Measurements from ENCODE around the gene PWWP2B.

PWWP2B gene

DNA sequence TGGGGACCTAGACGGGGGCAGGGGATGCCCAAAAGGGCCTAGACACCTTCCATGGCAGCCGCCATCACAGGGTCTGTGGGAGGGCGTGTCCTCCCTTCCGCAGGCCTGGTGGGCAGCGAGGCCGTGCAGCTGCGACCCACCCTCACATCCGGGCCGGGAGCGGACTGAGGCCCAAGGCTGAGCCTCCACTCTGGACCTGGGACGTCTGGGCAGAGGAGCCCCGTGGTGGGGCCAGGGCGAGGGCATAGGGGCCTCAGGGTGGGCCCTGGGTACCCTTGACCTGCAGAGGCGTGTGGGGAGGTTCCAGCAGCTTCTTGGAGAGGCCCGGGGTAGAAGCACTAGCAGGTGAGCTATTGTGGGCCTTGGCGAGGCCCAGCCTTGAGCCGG is 49.2 kb downstream of the PWWP2B start:
- no peaks in the 10 kb centered on the region for H3K9me3 ChIP-seq (ENCODE audit: control extremely low read depth in 1 of 5, control insufficient read depth in 4 of 5, insufficient read depth in 2 of 5, low read depth in 1 of 5, low read length in 4 of 5)
- ChIA-PET POLR2A (no interaction called here), CTCF (interaction anchor here (1.0 to 4.4 kb wide), 9 partner anchors 12 to 194 kb away, joined by 3 to 34 read pairs (median 6); no protein-coding TSS in a partner anchor)
- 91% methylated on average over 17 of the region's 17 CpGs for WGBS (ENCODE audit: insufficient coverage)
- H3K36me3 ChIP-seq (ENCODE audit: control insufficient read depth in 4 of 4, insufficient read depth in 4 of 4, low read length in 3 of 4), result no peaks in the 10 kb centered on the region
- no peak for DNase-seq
- H3K4me1 ChIP-seq (ENCODE audit: control extremely low read depth in 1 of 4, control insufficient read depth in 4 of 4, insufficient read depth in 4 of 4, low read length in 3 of 4), result peaks cover 8 to 75% (median 71%) of the 10 kb centered on the region in 4 experiments
- no peaks in the 10 kb centered on the region for H3K27me3 ChIP-seq (replicated peaks in 2 of 5; ENCODE audit: control insufficient read depth in 4 of 5, insufficient read depth in 5 of 5, low read length in 4 of 5)
- H3K27ac ChIP-seq (ENCODE audit: insufficient read depth in 1 of 2, low read depth in 1 of 2, low read length in 2 of 2, poor library complexity in 1 of 2, severe bottlenecking in 2 of 2), result peak overlapping the region in 1 of 2 experiments; percentile 76
- H3K4me3 ChIP-seq (ENCODE audit: control insufficient read depth in 1 of 7, extremely low read depth in 1 of 7, insufficient read depth in 4 of 7, low read depth in 2 of 7, low read length in 6 of 7), result peak overlapping the region in 3 of 7 experiments; percentile 43 to 58 (median 58)

DNA sequence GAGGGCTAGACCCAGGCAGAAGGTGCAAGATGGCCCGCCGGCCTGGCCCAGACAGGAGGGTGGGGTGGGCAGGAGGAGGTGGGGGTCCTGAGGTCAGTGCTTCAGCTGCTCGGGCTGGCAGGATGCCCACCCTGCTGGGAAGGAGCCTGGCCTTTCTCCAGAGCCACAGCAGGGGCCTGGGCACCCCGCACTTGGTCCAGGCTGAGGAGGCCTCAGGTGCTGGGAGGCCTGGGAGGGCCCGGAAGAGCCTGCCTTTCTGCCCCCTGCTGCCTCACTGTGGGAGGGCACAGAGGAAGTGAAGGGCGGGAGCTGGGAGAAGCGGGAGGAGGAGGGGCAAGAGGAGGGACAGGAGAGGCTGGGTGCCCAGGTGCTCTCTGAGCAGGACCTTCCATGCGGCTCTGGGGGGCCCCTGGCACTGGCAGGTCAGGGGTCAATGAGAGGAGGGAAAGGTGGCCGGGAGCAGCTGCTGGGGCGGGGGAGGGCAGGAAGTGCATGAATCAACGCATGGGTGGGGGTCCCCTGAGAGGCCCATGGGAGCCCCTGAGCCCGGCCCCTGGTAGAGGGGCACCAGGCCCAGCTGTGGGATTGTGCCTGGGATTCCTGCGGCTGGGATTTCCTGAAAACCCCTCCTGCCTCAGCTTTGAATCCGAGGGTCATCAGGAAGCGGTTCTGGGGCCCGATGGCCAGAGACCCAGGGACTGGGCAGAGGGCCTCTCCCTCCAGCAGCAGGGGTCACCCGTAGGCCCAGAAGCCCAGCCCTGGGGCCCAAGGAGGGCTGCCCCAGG is 49.9 kb downstream of the PWWP2B start:
- no peaks in the 10 kb centered on the region for H3K9me3 ChIP-seq (ENCODE audit: control extremely low read depth in 1 of 5, control insufficient read depth in 4 of 5, insufficient read depth in 2 of 5, low read depth in 1 of 5, low read length in 4 of 5)
- H3K27ac ChIP-seq (ENCODE audit: insufficient read depth in 1 of 2, low read depth in 1 of 2, low read length in 2 of 2, poor library complexity in 1 of 2, severe bottlenecking in 2 of 2), result peak overlapping the region in 1 of 2 experiments; percentile 76
- no peaks in the 10 kb centered on the region for H3K27me3 ChIP-seq (replicated peaks in 2 of 5; ENCODE audit: control insufficient read depth in 4 of 5, insufficient read depth in 5 of 5, low read length in 4 of 5)
- CTCF ChIA-PET, result interaction anchor here (0.7 to 4.4 kb wide), 11 partner anchors 8 to 194 kb away, joined by 3 to 34 read pairs (median 5); no protein-coding TSS in a partner anchor
- H3K36me3 ChIP-seq (ENCODE audit: control insufficient read depth in 4 of 4, insufficient read depth in 4 of 4, low read length in 3 of 4), result no peaks in the 10 kb centered on the region
- peak; percentile 58 to 66 (median 63) for DNase-seq
- POLR2A ChIA-PET, result no interaction called here
- 14% methylated on average over 17 of the region's 17 CpGs for WGBS (ENCODE audit: insufficient coverage)
- H3K4me1 ChIP-seq (ENCODE audit: control extremely low read depth in 1 of 4, control insufficient read depth in 4 of 4, insufficient read depth in 4 of 4, low read length in 3 of 4), result peaks cover 5 to 76% (median 66%) of the 10 kb centered on the region in 4 experiments
- H3K4me3 ChIP-seq (ENCODE audit: control insufficient read depth in 1 of 7, extremely low read depth in 1 of 7, insufficient read depth in 4 of 7, low read depth in 2 of 7, low read length in 6 of 7), result peak overlapping the region in 5 of 7 experiments; percentile 3 to 62 (median 58)

DNA sequence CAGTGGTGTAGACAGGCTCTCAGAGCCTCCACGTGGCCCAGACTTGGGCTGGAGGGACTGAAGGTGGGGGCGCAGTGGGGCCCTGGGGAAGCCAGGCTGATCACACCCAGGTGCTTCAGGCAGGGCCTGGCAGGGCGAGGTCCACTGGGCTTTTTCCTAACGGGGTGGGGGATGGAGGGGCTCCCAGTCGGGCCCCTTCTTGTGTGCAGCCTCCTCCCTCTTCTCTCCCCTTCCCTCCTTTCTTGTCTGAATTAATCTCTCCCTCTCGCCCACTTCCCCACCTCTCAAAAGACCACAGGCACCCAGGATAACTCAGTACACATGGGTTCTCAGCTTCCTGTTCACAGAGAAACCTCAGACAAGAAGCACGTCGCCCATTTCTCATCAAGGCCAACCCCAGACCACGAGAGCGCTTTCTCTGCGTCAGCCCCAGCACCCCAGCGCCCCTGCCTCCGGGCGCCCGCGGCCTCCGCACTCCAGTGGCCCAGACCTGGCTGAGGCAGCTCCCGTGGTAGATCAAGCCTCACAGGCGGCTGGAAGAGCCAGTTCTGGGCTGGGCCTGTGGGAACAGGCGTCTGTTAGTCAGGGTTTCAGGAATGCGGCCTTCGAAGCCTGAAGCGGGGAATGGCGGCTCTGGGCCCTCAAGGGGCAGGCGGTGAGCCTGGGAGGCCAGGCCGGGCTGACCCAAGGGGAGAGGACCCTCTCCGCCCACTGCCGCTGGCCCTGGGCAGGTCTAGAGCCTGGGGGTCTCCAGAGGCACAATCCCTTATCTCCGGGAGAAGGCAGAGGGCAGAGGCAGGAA is 50.6 kb downstream of the PWWP2B start:
- peak; percentile 64 to 89 (median 86) for DNase-seq
- Histone ChIP-seq H3K36me3 (ENCODE audit: control insufficient read depth in 4 of 4, insufficient read depth in 4 of 4, low read length in 3 of 4) (no peaks in the 10 kb centered on the region), H3K9me3 (ENCODE audit: control extremely low read depth in 1 of 5, control insufficient read depth in 4 of 5, insufficient read depth in 2 of 5, low read depth in 1 of 5, low read length in 4 of 5) (no peaks in the 10 kb centered on the region), H3K4me1 (ENCODE audit: control extremely low read depth in 1 of 4, control insufficient read depth in 4 of 4, insufficient read depth in 4 of 4, low read length in 3 of 4) (peaks cover 1 to 79% (median 67%) of the 10 kb centered on the region in 4 experiments), H3K27me3 (replicated peaks in 2 of 5; ENCODE audit: control insufficient read depth in 4 of 5, insufficient read depth in 5 of 5, low read length in 4 of 5) (no peaks in the 10 kb centered on the region), H3K27ac (ENCODE audit: insufficient read depth in 1 of 2, low read depth in 1 of 2, low read length in 2 of 2, poor library complexity in 1 of 2, severe bottlenecking in 2 of 2) (peak overlapping the region; percentile 33 to 76), H3K4me3 (ENCODE audit: control insufficient read depth in 1 of 7, extremely low read depth in 1 of 7, insufficient read depth in 4 of 7, low read depth in 2 of 7, low read length in 6 of 7) (peak overlapping the region in 5 of 7 experiments; percentile 26 to 62 (median 58))
- ChIA-PET CTCF (interaction anchor here (0.6 to 4.4 kb wide), 9 partner anchors 7 to 695 kb away, joined by 3 to 34 read pairs (median 6); no protein-coding TSS in a partner anchor), POLR2A (no interaction called here)
- 46% methylated on average over 20 of the region's 29 CpGs for WGBS (ENCODE audit: insufficient coverage)

DNA sequence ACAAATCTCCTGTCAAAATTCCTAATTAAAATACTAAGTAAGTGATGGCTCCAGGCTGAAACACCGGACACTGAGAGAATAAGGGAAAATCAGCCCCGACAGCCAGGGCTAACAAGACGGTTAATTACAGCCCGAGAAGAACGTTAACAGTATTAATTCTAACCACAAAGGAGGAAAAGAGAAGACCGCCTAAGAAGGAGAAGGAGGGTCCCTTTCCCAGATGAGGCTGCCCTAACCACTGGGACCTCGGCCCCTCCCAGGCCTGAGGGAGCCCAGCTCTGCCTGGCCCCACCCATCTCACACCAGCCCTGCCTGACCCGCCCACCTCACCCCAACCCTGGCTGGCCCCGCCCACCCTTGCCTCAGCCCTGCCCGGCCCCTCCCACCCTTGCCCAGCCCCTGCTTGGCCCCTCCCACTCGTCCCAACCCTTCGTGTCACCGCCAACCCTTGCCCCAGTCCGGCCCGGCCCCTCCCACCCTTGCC is 51.3 kb downstream of the PWWP2B start:
- ChIA-PET CTCF (interaction anchor here (0.6 to 4.4 kb wide), 4 partner anchors 25 to 695 kb away, joined by 3 to 34 read pairs (median 24); no protein-coding TSS in a partner anchor), POLR2A (no interaction called here)
- Histone ChIP-seq H3K9me3 (ENCODE audit: control extremely low read depth in 1 of 5, control insufficient read depth in 4 of 5, insufficient read depth in 2 of 5, low read depth in 1 of 5, low read length in 4 of 5) (no peaks in the 10 kb centered on the region), H3K27ac (ENCODE audit: insufficient read depth in 1 of 2, low read depth in 1 of 2, low read length in 2 of 2, poor library complexity in 1 of 2, severe bottlenecking in 2 of 2) (peak overlapping the region; percentile 33 to 76), H3K27me3 (replicated peaks in 2 of 5; ENCODE audit: control insufficient read depth in 4 of 5, insufficient read depth in 5 of 5, low read length in 4 of 5) (no peaks in the 10 kb centered on the region), H3K4me3 (ENCODE audit: control insufficient read depth in 1 of 7, extremely low read depth in 1 of 7, insufficient read depth in 4 of 7, low read depth in 2 of 7, low read length in 6 of 7) (peak overlapping the region in 5 of 7 experiments; percentile 26 to 62 (median 43)), H3K36me3 (ENCODE audit: control insufficient read depth in 4 of 4, insufficient read depth in 4 of 4, low read length in 3 of 4) (no peaks in the 10 kb centered on the region), H3K4me1 (ENCODE audit: control extremely low read depth in 1 of 4, control insufficient read depth in 4 of 4, insufficient read depth in 4 of 4, low read length in 3 of 4) (peaks cover 1 to 80% (median 66%) of the 10 kb centered on the region in 4 experiments)
- WGBS (ENCODE audit: insufficient coverage), result 8% methylated on average over 4 of the region's 15 CpGs
- DNase-seq, result peak; percentile 76 to 82 (median 76)

DNA sequence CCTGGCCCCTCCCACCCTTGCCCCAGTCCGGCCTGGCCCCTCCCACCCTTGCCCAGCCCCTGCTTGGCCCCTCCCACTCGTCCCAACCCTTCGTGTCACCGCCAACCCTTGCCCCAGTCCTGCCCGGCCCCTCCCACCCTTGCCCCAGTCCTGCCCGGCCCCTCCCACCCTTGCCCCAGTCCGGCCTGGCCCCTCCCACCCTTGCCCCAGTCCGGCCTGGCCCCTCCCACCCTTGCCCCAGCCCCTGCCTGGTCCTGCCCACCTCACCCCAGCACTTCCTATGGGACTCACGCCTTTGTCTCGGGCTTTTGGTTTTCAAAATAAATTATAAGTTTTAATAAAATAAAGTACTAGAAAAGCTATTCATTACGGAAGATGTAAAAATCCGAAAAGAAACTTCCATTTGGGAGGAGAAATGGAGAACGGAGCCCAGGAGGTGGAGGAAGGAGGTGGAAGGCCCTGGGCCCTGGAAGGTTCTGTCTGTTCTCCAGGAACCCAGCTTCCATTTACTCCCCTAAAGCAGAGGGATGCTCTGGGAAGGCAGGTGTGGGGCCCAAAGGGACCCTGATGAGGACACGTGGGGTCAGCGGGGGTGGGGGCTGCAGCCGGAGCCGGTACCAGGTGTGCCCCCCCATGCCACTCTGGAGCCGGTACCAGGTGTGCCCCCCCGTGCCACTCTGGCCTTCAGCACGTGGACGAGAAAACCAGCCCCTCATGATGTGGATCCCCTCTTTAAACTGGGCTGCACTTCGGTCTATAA is 52.2 kb downstream of the PWWP2B start:
- Histone ChIP-seq H3K4me3 (ENCODE audit: control insufficient read depth in 1 of 7, extremely low read depth in 1 of 7, insufficient read depth in 4 of 7, low read depth in 2 of 7, low read length in 6 of 7) (peak overlapping the region in 1 of 7 experiments; percentile 16), H3K36me3 (ENCODE audit: control insufficient read depth in 4 of 4, insufficient read depth in 4 of 4, low read length in 3 of 4) (no peaks in the 10 kb centered on the region), H3K27me3 (replicated peaks in 2 of 5; ENCODE audit: control insufficient read depth in 4 of 5, insufficient read depth in 5 of 5, low read length in 4 of 5) (no peaks in the 10 kb centered on the region), H3K4me1 (ENCODE audit: control extremely low read depth in 1 of 4, control insufficient read depth in 4 of 4, insufficient read depth in 4 of 4, low read length in 3 of 4) (peaks cover 1 to 82% (median 69%) of the 10 kb centered on the region in 4 experiments), H3K9me3 (ENCODE audit: control extremely low read depth in 1 of 5, control insufficient read depth in 4 of 5, insufficient read depth in 2 of 5, low read depth in 1 of 5, low read length in 4 of 5) (no peaks in the 10 kb centered on the region), H3K27ac (ENCODE audit: insufficient read depth in 1 of 2, low read depth in 1 of 2, low read length in 2 of 2, poor library complexity in 1 of 2, severe bottlenecking in 2 of 2) (no peak overlapping the region)
- no peak for DNase-seq
- POLR2A ChIA-PET, result no interaction called here
- 64% methylated on average over 8 of the region's 22 CpGs for whole genome bisulfite sequencing (ENCODE audit: insufficient coverage)
- CTCF ChIA-PET, result interaction anchor here (1.0 kb wide), 1 partner anchor 64 kb away, joined by 3 read pairs; no protein-coding TSS in a partner anchor

DNA sequence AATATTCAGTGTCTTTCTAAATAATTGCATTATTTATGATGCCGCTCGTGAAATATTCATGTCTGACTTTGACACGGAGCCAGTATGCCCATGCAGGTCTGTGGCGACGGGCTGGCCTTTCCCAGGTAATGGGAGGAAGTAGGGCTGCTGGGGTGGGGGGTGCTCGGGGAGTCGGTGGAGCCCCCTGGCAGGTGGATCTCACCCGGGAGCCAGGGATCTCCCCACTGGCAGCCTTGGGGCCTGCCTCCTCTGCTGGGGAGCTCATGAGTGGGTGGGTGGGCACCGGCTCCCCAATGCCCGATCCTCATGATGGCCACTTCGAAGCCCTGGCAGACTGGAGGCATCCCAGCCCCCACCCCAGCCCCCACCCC is 52.8 kb downstream of the PWWP2B start:
- Histone ChIP-seq H3K27me3 (replicated peaks in 2 of 5; ENCODE audit: control insufficient read depth in 4 of 5, insufficient read depth in 5 of 5, low read length in 4 of 5) (no peaks in the 10 kb centered on the region), H3K27ac (ENCODE audit: insufficient read depth in 1 of 2, low read depth in 1 of 2, low read length in 2 of 2, poor library complexity in 1 of 2, severe bottlenecking in 2 of 2) (no peak overlapping the region), H3K4me1 (ENCODE audit: control extremely low read depth in 1 of 4, control insufficient read depth in 4 of 4, insufficient read depth in 4 of 4, low read length in 3 of 4) (peaks cover 1 to 77% (median 64%) of the 10 kb centered on the region in 4 experiments), H3K4me3 (ENCODE audit: control insufficient read depth in 1 of 7, extremely low read depth in 1 of 7, insufficient read depth in 4 of 7, low read depth in 2 of 7, low read length in 6 of 7) (no peak overlapping the region), H3K36me3 (ENCODE audit: control insufficient read depth in 4 of 4, insufficient read depth in 4 of 4, low read length in 3 of 4) (no peaks in the 10 kb centered on the region), H3K9me3 (ENCODE audit: control extremely low read depth in 1 of 5, control insufficient read depth in 4 of 5, insufficient read depth in 2 of 5, low read depth in 1 of 5, low read length in 4 of 5) (no peaks in the 10 kb centered on the region)
- DNase-seq, result no peak
- 29% methylated on average over 1 of the region's 11 CpGs for WGBS (ENCODE audit: insufficient coverage)
- ChIA-PET POLR2A (no interaction called here), CTCF (interaction anchor here (1.0 kb wide), 1 partner anchor 63 kb away, joined by 3 read pairs; no protein-coding TSS in a partner anchor)

Data from common myeloid progenitor, CD34-positive (primary cell).